AG09319 (cell line): Measurements from ENCODE around the gene BASP1.
"Not testable (repeated sequence)": the region's sequence is repeated elsewhere in the genome, so short reads cannot be mapped to it uniquely, and the experiment has no call there.

ENCODE experiments used
- DNase-seq: peaks from one replicate; pipeline ENCODE4 v3.0.0-alpha.2; 2010; ENCODE audit warnings: low read depth; ENCODE audit errors: extremely low read depth
- CTCF ChIP-seq: IDR thresholded peaks from 2 replicates; pipeline ENCODE4 v1.5.1; 2011; ENCODE audit warnings: low read depth, mild to moderate bottlenecking, inconsistent platforms, low read length, moderate library complexity

BASP1 gene

GRCh38 chr5:17241635-17242034, 24.2 kb downstream of the BASP1 start:
- DNase-seq = no peak
- no peak for TF ChIP-seq CTCF

GRCh38 chr5:17243287-17244063, 26.0 kb downstream of the BASP1 start:
- no peak for TF ChIP-seq CTCF

GRCh38 chr5:17249029-17249634, 31.7 kb downstream of the BASP1 start:
- DNase-seq = peak; percentile 84
- TF ChIP-seq CTCF = no peak; the same call in 1 of the 2 replicates

More at GRCh38 chr5:17243287-17244063, 26.0 kb downstream of the BASP1 start:
- no peak for DNase-seq

GRCh38 chr5:17249841-17250240, 32.4 kb downstream of the BASP1 start:
- not testable (repeated sequence) for DNase-seq

- no peak for TF ChIP-seq CTCF
- DNase-seq = no peak
These were observed 35.1 kb downstream of the BASP1 start for GRCh38 chr5:17252543-17252942.

GRCh38 chr5:17255471-17256021, 38.1 kb downstream of the BASP1 start:
- no peak for TF ChIP-seq CTCF

GRCh38 chr5:17256171-17256570, 38.7 kb downstream of the BASP1 start:
- DNase-seq = no peak
- TF ChIP-seq CTCF = no peak

More at GRCh38 chr5:17255471-17256021, 38.1 kb downstream of the BASP1 start:
- no peak for DNase-seq
